Measurements from ENCODE around the gene FZD7. TPM values are rescaled to one million over a fixed set of nuclear protein-coding genes. Genes with fewer than 3 reads are reported as not detected.

FZD7 gene
- total RNA-seq, 4 donors from 2014 or later = 5.8 to 18.8 (median 11.4) TPM

- Histone ChIP-seq H3K36me3 (no peaks in the 10 kb centered on the region), H3K9me3 (no peaks in the 10 kb centered on the region), H3K4me3 (peak overlapping the region; percentile 72 to 81 (median 78)), H3K27me3 (no peaks in the 10 kb centered on the region), H3K4me1 (peaks cover 0 to 20% (median 10%) of the 10 kb centered on the region in 4 donors), H3K27ac (peak overlapping the region; percentile 79 to 95 (median 90))
- TF ChIP-seq POLR2A (IDR thresholded peaks at IDR 0.05) = no peak
- no peak for TF ChIP-seq CTCF (IDR thresholded peaks at IDR 0.05)
- DNase-seq = peak in 2 of 3 donors; percentile 36 to 74
These were observed 774 bp upstream of the FZD7 start for GRCh38 chr2:202032846-202033316.

- H3K27ac ChIP-seq = peak overlapping the region; percentile 79 to 95 (median 90)
- H3K4me3 ChIP-seq = peak overlapping the region; percentile 72 to 81 (median 78)
- peak in 2 of 3 donors; percentile 55 to 75 for DNase-seq
- H3K27me3 ChIP-seq = no peaks in the 10 kb centered on the region
- H3K9me3 ChIP-seq = no peaks in the 10 kb centered on the region
- peaks cover 0 to 33% (median 12%) of the 10 kb centered on the region in 4 donors for H3K4me1 ChIP-seq
- no peak for TF ChIP-seq CTCF (IDR thresholded peaks at IDR 0.05)
- no peak for TF ChIP-seq POLR2A (IDR thresholded peaks at IDR 0.05)
- H3K36me3 ChIP-seq = no peaks in the 10 kb centered on the region
These were observed 814 bp downstream of the FZD7 start for GRCh38 chr2:202034249-202035088.

GRCh38 chr2:202035089-202035940, 1.7 kb downstream of the FZD7 start:
- peak in 2 of 3 donors; percentile 70 to 73 for DNase-seq
- Histone ChIP-seq H3K4me1 (peaks cover 0 to 36% (median 12%) of the 10 kb centered on the region in 4 donors), H3K27ac (peak overlapping the region; percentile 79 to 95 (median 90)), H3K36me3 (no peaks in the 10 kb centered on the region), H3K27me3 (no peaks in the 10 kb centered on the region), H3K9me3 (no peaks in the 10 kb centered on the region), H3K4me3 (peak overlapping the region; percentile 72 to 81 (median 78))
- TF ChIP-seq CTCF (IDR thresholded peaks at IDR 0.05) (peak in 3 of 6 experiments; percentile 5 to 36 (median 31)), POLR2A (IDR thresholded peaks at IDR 0.05) (no peak)

GRCh38 chr2:202035941-202036372, 2.3 kb downstream of the FZD7 start:
- Histone ChIP-seq H3K27ac (peak overlapping the region in 2 of 4 donors; percentile 79 to 94), H3K27me3 (no peaks in the 10 kb centered on the region), H3K36me3 (no peaks in the 10 kb centered on the region), H3K4me1 (peaks cover 0 to 36% (median 12%) of the 10 kb centered on the region in 4 donors), H3K9me3 (no peaks in the 10 kb centered on the region), H3K4me3 (peak overlapping the region; percentile 3 to 81 (median 40))
- DNase-seq = no peak
- TF ChIP-seq CTCF (IDR thresholded peaks at IDR 0.05) (no peak), POLR2A (IDR thresholded peaks at IDR 0.05) (no peak)

- DNase-seq = no peak
- Histone ChIP-seq H3K4me3 (peak overlapping the region; percentile 9 to 81 (median 46)), H3K9me3 (no peaks in the 10 kb centered on the region), H3K36me3 (no peaks in the 10 kb centered on the region), H3K27me3 (no peaks in the 10 kb centered on the region), H3K4me1 (peaks cover 0 to 36% (median 12%) of the 10 kb centered on the region in 4 donors), H3K27ac (peak overlapping the region in 3 of 4 donors; percentile 4 to 94 (median 79))
- TF ChIP-seq CTCF (IDR thresholded peaks at IDR 0.05) = no peak
- TF ChIP-seq POLR2A (IDR thresholded peaks at IDR 0.05) = no peak
These were observed 3.0 kb downstream of the FZD7 start for GRCh38 chr2:202036601-202037037.
